WTC11 (cell line): ENCODE measurements around the gene CABP7. TPM values are rescaled to one million over a fixed set of nuclear protein-coding genes. Genes with fewer than 3 reads are reported as not detected.

ENCODE experiments used
- ATAC-seq: fragments of 200-7000 bp; cut with Tn5 transposase; 2 replicates; pipeline ENCODE4 v1.10.0; 2021; ENCODE audit warnings: mild to moderate bottlenecking, moderate library complexity
- CTCF ChIA-PET: fragments of 300-600 bp; sonication (Branson Sonifier 250); formaldehyde crosslinking; loops from one replicate; lab custom pipeline; 2021; ENCODE audit warnings: antibody characterized with exemption; lab: Charles Lee
- POLR2A ChIA-PET: fragments of 350-600 bp; sonication (Branson Sonifier 250); formaldehyde crosslinking; loops from one replicate; lab custom pipeline; 2021; ENCODE audit warnings: antibody characterized with exemption; lab: Charles Lee
- DNase-seq: peaks from one replicate; pipeline ENCODE4 v3.0.0; 2021; ENCODE audit warnings: low spot score
- H3K27ac Mint-ChIP-seq: 2 replicates; pipeline ENCODE4 v1.8.0; 2021; ENCODE audit warnings: mixed read lengths
- H3K27me3 Mint-ChIP-seq: 2 replicates; pipeline ENCODE4 v1.8.0; 2021; ENCODE audit warnings: low read depth, mild to moderate bottlenecking, moderate library complexity, mixed read lengths
- H3K36me3 Mint-ChIP-seq: 2 replicates; pipeline ENCODE4 v1.8.0; 2021; ENCODE audit warnings: mixed read lengths
- H3K4me1 Mint-ChIP-seq: 2 replicates; pipeline ENCODE4 v1.8.0; 2022; ENCODE audit warnings: mixed read lengths
- H3K4me3 Mint-ChIP-seq: 2 replicates; pipeline ENCODE4 v1.8.0; 2021; ENCODE audit warnings: mild to moderate bottlenecking, moderate library complexity, mixed read lengths
- H3K9me3 Mint-ChIP-seq: 2 replicates; pipeline ENCODE4 v1.8.0; 2021; ENCODE audit warnings: mixed read lengths
- AR ChIP-seq: fragments of 250-450 bp; sonication (Bioruptor Pico); IDR thresholded peaks from 2 replicates; pipeline ENCODE4 v1.9.0; 2021; ENCODE audit warnings: mild to moderate bottlenecking
- CDX4 ChIP-seq: fragments of 250-450 bp; sonication (Bioruptor Pico); IDR thresholded peaks from 2 replicates; pipeline ENCODE4 v1.9.0; 2021; ENCODE audit warnings: moderate library complexity, mild to moderate bottlenecking, inconsistent platforms, borderline replicate concordance
- E2F1 ChIP-seq: sonication (generic); formaldehyde crosslinking; IDR thresholded peaks from 2 replicates; pipeline ENCODE4 v1.8.0; 2022; ENCODE audit warnings: mild to moderate bottlenecking, missing genetic modification reagents
- E2F5 ChIP-seq: sonication (generic); formaldehyde crosslinking; IDR thresholded peaks from 2 replicates; pipeline ENCODE4 v1.8.1; 2022; ENCODE audit warnings: mild to moderate bottlenecking, moderate library complexity, missing genetic modification reagents
- NR3C1 ChIP-seq: sonication (generic); formaldehyde crosslinking; conservative IDR thresholded peaks from 2 replicates; pipeline ENCODE4 v1.8.1; 2023; ENCODE audit warnings: low read depth, mild to moderate bottlenecking, missing genetic modification reagents
- PRDM15 ChIP-seq: sonication (generic); formaldehyde crosslinking; IDR thresholded peaks from 2 replicates; pipeline ENCODE4 v1.8.0; 2022; ENCODE audit warnings: missing genetic modification reagents
- PRRX2 ChIP-seq: fragments of 250-450 bp; sonication (Bioruptor Pico); IDR thresholded peaks from 2 replicates; pipeline ENCODE4 v1.8.0; 2021; ENCODE audit warnings: mild to moderate bottlenecking
- USF2 ChIP-seq: sonication (generic); formaldehyde crosslinking; IDR thresholded peaks from 2 replicates; pipeline ENCODE4 v1.8.1; 2023; ENCODE audit warnings: mild to moderate bottlenecking, missing genetic modification reagents, moderate library complexity
- ZNF396 ChIP-seq: fragments of 250-450 bp; sonication (Bioruptor Pico); IDR thresholded peaks from 2 replicates; pipeline ENCODE4 v1.8.0; 2021; ENCODE audit warnings: mild to moderate bottlenecking, moderate library complexity, borderline replicate concordance
- ZNF423 ChIP-seq: fragments of 250-450 bp; sonication (Bioruptor Pico); IDR thresholded peaks from 2 replicates; pipeline ENCODE4 v2.1.2; 2022; ENCODE audit warnings: mild to moderate bottlenecking, moderate library complexity
- total RNA-seq: library from RNA; stranded (reverse); gene quantifications from 3 replicates; pipeline ENCODE4 v1.2.3, GENCODE V29; 2021

Gene CABP7
- total RNA-seq, 1 experiment from 2014 or later: 0.17 TPM

GRCh38 chr22:29700206-29700899 is 19.4 kb upstream of the CABP7 start (continued):
- TF ChIP-seq NR3C1 (CRISPR knock-in tag) (no peak), ZNF423 (CRISPR knock-in tag) (no peak), USF2 (CRISPR knock-in tag) (no peak), PRRX2 (CRISPR knock-in tag) (no peak)

- Mint-ChIP-seq H3K9me3 (no peaks in the 10 kb centered on the region), H3K4me1 (peaks cover 38% of the 10 kb centered on the region), H3K27ac (no peak overlapping the region)
- ATAC-seq: no peak
- POLR2A ChIA-PET: no interaction called here
- CTCF ChIA-PET: interaction anchor here (0.8 to 7.1 kb wide), 9 partner anchors 10 to 346 kb away, joined by 4 to 105 read pairs (median 7); no protein-coding TSS in a partner anchor
- no peak for TF ChIP-seq E2F5 (CRISPR knock-in tag)
- TF ChIP-seq AR: no peak
- TF ChIP-seq E2F1 (CRISPR knock-in tag): no peak
- TF ChIP-seq ZNF396 (CRISPR knock-in tag): no peak
- TF ChIP-seq, all 79 proteins: peak for 0
- H3K27me3 Mint-ChIP-seq: peaks cover 37% of the 10 kb centered on the region
- no peaks in the 10 kb centered on the region for H3K36me3 Mint-ChIP-seq
- H3K4me3 Mint-ChIP-seq: no peak overlapping the region
- DNase-seq: no peak
These were observed 19.0 kb upstream of the CABP7 start for GRCh38 chr22:29700900-29701154.

GRCh38 chr22:29701155-29701999 is 18.4 kb upstream of the CABP7 start:
- ATAC-seq (peak; percentile 56), DNase-seq (peak; percentile 52)
- POLR2A ChIA-PET: no interaction called here
- CTCF ChIA-PET: interaction anchor here (0.6 to 7.1 kb wide), 16 partner anchors 11 to 587 kb away, joined by 3 to 105 read pairs (median 5); no protein-coding TSS in a partner anchor
- Mint-ChIP-seq H3K4me1 (peaks cover 43% of the 10 kb centered on the region), H3K9me3 (no peaks in the 10 kb centered on the region), H3K27ac (no peak overlapping the region), H3K4me3 (no peak overlapping the region), H3K27me3 (peaks cover 37% of the 10 kb centered on the region), H3K36me3 (no peaks in the 10 kb centered on the region)
- TF ChIP-seq CDX4 (no peak), PRDM15 (CRISPR knock-in tag) (0 out of 2 replicates have a peak, but pooled peaks have one; percentile 45)
